Transverse colon (tissue), 4 donors: ENCODE results near the gene TMUB2.
A peak's percentile ranks its signal among the peaks of the same experiment; 100 is the strongest.

Source experiments
- POLR2A ChIP-seq: fragments of 450-650 bp; IDR thresholded peaks from one replicate; pipeline ENCODE4 v1.6.1; 2016; ENCODE audit warnings: antibody characterized with exemption, mild to moderate bottlenecking, moderate library complexity
- POLR2AphosphoS5 ChIP-seq, 3 donors: sonication (generic); formaldehyde crosslinking; IDR thresholded peaks; one replicate each; pipeline ENCODE4 v1.6.1; 2016; ENCODE audit warnings: antibody characterized with exemption in 3 of 3
- TF ChIP-seq, protein P1 (sequence below), 5 experiments: fragments of 200-600 bp in 3 of 5; fragments of 450-650 bp in 2 of 5; sonication (generic) in 3 of 5; IDR thresholded peaks; 1 replicate in 2 of 5; 2 replicates in 3 of 5; pipeline ENCODE4 v1.5.1; 2016 to 2017; ENCODE audit warnings: antibody characterized with exemption in 5 of 5, inconsistent platforms in 3 of 5, mild to moderate bottlenecking in 2 of 5, moderate library complexity in 1 of 5

DNA sequence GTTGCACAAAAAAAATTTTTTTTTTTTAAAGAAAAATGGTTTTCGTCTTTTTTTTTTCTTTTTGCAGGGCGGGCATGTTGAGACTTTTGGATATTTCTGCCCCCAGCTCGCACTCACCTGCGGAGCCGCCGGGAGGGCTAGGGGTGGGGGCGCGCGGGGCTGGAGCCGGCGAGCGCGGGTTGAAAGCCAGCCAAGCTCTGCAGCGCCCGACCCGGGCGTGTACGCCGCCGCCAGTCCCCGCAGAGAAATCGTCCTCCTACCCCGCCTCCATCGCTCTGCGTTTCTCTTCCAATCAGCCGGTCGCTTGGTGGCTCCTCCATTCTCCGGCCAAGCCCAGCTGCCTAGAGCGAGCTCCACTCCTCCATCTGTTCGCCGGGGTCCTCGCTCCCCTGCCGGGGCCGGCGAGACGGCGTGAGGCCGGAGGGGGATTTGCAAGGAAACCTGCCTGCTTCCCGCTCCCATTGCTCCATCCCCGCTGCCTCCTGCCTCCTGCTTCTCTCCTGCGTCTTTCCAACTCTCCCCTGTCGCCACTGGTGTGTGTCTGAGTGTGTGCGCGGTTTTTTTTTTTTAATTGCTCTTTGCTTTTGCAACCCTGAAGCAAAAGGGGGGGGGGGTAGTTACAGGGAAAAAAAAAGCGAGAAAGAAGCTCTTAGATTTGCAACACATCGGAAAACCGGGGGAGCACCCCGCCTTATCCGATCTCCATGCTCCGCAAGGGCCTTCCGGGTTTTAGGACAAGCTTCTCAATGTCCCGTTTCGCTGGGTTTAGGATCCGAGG, 34.5 kb downstream of the TMUB2 start:
- TF ChIP-seq POLR2AphosphoS5 (IDR thresholded peaks at IDR 0.05) (peak in 2 of 3 donors; percentile 43 to 65), POLR2A (peak; percentile 69)
- TF ChIP-seq, protein P1, sequence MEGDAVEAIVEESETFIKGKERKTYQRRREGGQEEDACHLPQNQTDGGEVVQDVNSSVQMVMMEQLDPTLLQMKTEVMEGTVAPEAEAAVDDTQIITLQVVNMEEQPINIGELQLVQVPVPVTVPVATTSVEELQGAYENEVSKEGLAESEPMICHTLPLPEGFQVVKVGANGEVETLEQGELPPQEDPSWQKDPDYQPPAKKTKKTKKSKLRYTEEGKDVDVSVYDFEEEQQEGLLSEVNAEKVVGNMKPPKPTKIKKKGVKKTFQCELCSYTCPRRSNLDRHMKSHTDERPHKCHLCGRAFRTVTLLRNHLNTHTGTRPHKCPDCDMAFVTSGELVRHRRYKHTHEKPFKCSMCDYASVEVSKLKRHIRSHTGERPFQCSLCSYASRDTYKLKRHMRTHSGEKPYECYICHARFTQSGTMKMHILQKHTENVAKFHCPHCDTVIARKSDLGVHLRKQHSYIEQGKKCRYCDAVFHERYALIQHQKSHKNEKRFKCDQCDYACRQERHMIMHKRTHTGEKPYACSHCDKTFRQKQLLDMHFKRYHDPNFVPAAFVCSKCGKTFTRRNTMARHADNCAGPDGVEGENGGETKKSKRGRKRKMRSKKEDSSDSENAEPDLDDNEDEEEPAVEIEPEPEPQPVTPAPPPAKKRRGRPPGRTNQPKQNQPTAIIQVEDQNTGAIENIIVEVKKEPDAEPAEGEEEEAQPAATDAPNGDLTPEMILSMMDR (IDR thresholded peaks at IDR 0.05), result peak in 1 of 5 experiments; percentile 19
